ENCODE measurements around the gene SPG11.

SPG11 gene

DNA sequence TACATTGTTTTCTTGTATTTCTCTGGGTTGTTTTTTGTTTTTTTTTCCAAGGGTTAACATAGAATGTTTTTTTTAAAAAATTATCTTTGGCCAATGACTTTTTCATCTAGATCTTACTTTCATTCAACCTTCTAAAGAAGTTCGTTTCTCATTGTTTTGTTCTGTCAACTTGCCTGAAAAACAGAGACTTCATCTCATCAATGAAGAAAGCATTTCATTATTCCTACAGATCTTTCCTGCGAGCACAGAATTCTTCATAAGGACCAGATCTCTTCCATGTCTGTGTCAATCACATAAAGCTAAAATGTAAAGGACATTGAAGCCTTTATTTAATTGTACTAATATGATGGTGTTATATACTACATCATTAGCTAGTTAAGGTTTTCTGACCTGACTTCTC, 136.2 kb downstream of the SPG11 start:
- H3K4me3 ChIP-seq (replicated peaks in 1 of 2; ENCODE audit: low read depth in 2 of 2, low read length in 2 of 2): no peak overlapping the region
- no peak for DNase-seq (ENCODE audit: low read depth in 2 of 2)
- TF ChIP-seq, protein P1, sequence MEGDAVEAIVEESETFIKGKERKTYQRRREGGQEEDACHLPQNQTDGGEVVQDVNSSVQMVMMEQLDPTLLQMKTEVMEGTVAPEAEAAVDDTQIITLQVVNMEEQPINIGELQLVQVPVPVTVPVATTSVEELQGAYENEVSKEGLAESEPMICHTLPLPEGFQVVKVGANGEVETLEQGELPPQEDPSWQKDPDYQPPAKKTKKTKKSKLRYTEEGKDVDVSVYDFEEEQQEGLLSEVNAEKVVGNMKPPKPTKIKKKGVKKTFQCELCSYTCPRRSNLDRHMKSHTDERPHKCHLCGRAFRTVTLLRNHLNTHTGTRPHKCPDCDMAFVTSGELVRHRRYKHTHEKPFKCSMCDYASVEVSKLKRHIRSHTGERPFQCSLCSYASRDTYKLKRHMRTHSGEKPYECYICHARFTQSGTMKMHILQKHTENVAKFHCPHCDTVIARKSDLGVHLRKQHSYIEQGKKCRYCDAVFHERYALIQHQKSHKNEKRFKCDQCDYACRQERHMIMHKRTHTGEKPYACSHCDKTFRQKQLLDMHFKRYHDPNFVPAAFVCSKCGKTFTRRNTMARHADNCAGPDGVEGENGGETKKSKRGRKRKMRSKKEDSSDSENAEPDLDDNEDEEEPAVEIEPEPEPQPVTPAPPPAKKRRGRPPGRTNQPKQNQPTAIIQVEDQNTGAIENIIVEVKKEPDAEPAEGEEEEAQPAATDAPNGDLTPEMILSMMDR (IDR thresholded peaks at IDR 0.05; ENCODE audit: low read depth, low read length): no peak

DNA sequence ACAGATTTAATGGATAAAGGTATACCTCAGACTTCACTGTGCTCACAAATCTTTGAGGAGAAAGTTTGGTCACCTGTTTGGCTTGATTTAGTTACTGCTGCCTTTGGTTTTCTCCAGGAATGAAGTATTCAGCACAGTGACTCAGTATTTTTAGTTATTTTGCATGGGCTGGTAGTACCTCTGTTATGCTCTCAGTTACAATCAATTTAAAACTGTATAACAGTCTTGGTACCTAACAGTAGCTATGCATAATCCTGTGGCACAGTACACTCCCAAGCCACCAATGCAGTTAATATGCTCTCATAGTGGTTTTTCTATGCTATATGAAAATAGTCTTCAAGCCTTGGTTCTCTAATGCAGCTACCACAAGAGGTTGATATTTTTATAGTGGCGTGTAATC, 138.4 kb downstream of the SPG11 start:
- TF ChIP-seq, protein P1 (IDR thresholded peaks at IDR 0.05; ENCODE audit: low read depth, low read length): no peak
- no peak for DNase-seq (ENCODE audit: low read depth in 2 of 2)
- no peak overlapping the region for H3K4me3 ChIP-seq (replicated peaks in 1 of 2; ENCODE audit: low read depth in 2 of 2, low read length in 2 of 2)

DNA sequence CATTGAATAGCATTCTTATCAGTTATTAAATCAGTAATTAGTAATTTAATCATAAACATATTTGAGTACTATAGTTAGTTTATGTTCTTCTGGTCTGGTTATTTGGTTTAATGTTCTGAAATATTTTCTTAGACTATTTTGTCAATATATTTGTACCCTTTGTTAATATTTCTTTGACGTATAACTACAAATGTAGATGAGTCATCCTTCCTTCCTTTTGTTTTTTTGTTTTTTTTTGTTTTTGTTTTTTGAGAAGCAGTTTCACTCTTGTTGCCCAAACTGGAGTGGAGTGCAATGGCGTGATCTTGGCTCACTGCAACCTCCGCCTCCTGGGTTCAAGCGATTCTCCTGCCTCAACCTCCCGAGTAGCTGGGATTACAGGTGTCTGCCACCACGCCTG, 143.9 kb downstream of the SPG11 start:
- no peak overlapping the region for H3K4me3 ChIP-seq (replicated peaks in 1 of 2; ENCODE audit: low read depth in 2 of 2, low read length in 2 of 2)
- DNase-seq (ENCODE audit: low read depth in 2 of 2): peak in 1 of 2 donors; percentile 28
- TF ChIP-seq, protein P1 (IDR thresholded peaks at IDR 0.05; ENCODE audit: low read depth, low read length): no peak

DNA sequence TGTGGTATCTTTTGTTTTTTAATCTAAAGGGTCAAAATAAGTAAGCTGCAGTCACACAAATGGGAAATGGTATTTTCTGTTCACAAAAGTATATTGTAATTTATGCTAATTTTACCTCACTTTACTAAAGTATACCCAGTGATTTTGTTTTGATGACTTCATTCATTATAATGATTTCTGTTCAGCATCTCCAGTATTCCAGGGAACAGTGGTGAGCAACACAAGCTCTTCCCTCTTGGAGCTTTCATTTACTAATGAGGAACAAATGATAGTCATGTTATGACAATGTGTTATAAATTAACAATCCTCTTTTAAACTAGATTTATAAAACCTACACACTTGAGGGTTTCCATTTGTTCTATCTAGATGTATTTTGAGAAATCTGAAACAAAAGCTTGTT, 147.0 kb downstream of the SPG11 start:
- DNase-seq (ENCODE audit: low read depth in 2 of 2): no peak
- H3K4me3 ChIP-seq (replicated peaks in 1 of 2; ENCODE audit: low read depth in 2 of 2, low read length in 2 of 2): no peak overlapping the region
- TF ChIP-seq, protein P1 (IDR thresholded peaks at IDR 0.05; ENCODE audit: low read depth, low read length): no peak
